ENCODE results near the gene ATOH8. TPM values are rescaled to one million over a fixed set of nuclear protein-coding genes. Genes with fewer than 3 reads are reported as not detected.

Gene ATOH8
- total RNA-seq, 1 experiment from 2014 or later: 0.20 TPM

GRCh38 chr2:85797263-85797660, 43.5 kb downstream of the ATOH8 start:
- no peak overlapping the region for H3K18ac ChIP-seq (ENCODE audit: insufficient read length, low read depth, low read length)
- no peak overlapping the region for H4K8ac ChIP-seq (replicated peaks; ENCODE audit: insufficient read length, low read depth, low read length)
- no peak overlapping the region for H2BK20ac ChIP-seq (ENCODE audit: low read depth, low read length, poor library complexity, severe bottlenecking)
- no peak overlapping the region for H4K91ac ChIP-seq (ENCODE audit: insufficient read length, low read depth, low read length)
- H4K20me1 ChIP-seq (ENCODE audit: control insufficient read depth, insufficient read depth, insufficient read length): no peaks in the 10 kb centered on the region
- no peaks in the 10 kb centered on the region for H3K79me2 ChIP-seq (ENCODE audit: insufficient read depth, low read length)
- no peaks in the 10 kb centered on the region for H3K23me2 ChIP-seq (ENCODE audit: insufficient read length, low read depth, low read length, poor library complexity, severe bottlenecking)
- H3K79me1 ChIP-seq (ENCODE audit: insufficient read depth, low read depth, low read length, poor library complexity, severe bottlenecking): no peaks in the 10 kb centered on the region
- no peak overlapping the region for H2BK12ac ChIP-seq (ENCODE audit: insufficient read length, low read depth, low read length)
- peaks cover 33% of the 10 kb centered on the region for H3K27me3 Mint-ChIP-seq (ENCODE audit: low read depth)
- H2AK5ac ChIP-seq (ENCODE audit: insufficient read length, low read length): no peak overlapping the region
- WGBS (ENCODE audit: extremely low coverage, insufficient read length, low lambda C conversion rate): no CpG with 5 or more reads among the region's 13 CpGs
- no peak overlapping the region for H2BK120ac ChIP-seq (ENCODE audit: low read depth, low read length, poor library complexity, severe bottlenecking)
- H3K9ac ChIP-seq (ENCODE audit: extremely low read depth, insufficient read length, low read length): no peak overlapping the region
- no peak overlapping the region; a peak in 1 of 7 replicates for H3K27ac Mint-ChIP-seq
- H3K9me3 Mint-ChIP-seq: peaks cover 0 to 4% of the 10 kb centered on the region in 2 experiments; a peak in 1 of 5 replicates
- no peak overlapping the region for H3K14ac ChIP-seq (ENCODE audit: insufficient read depth, low read length)
- TF ChIP-seq, protein P1, sequence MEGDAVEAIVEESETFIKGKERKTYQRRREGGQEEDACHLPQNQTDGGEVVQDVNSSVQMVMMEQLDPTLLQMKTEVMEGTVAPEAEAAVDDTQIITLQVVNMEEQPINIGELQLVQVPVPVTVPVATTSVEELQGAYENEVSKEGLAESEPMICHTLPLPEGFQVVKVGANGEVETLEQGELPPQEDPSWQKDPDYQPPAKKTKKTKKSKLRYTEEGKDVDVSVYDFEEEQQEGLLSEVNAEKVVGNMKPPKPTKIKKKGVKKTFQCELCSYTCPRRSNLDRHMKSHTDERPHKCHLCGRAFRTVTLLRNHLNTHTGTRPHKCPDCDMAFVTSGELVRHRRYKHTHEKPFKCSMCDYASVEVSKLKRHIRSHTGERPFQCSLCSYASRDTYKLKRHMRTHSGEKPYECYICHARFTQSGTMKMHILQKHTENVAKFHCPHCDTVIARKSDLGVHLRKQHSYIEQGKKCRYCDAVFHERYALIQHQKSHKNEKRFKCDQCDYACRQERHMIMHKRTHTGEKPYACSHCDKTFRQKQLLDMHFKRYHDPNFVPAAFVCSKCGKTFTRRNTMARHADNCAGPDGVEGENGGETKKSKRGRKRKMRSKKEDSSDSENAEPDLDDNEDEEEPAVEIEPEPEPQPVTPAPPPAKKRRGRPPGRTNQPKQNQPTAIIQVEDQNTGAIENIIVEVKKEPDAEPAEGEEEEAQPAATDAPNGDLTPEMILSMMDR (conservative IDR thresholded peaks at IDR 0.05): no peak
- H3K4ac ChIP-seq (ENCODE audit: low read depth, low read length): no peak overlapping the region
- no peaks in the 10 kb centered on the region; the same call in 1 of the 2 replicates for H3K27me3 ChIP-seq (ENCODE audit: insufficient read depth, low read length)
- H3K9me3 ChIP-seq (ENCODE audit: control insufficient read depth, low read depth, low read length): no peaks in the 10 kb centered on the region
- no peak overlapping the region for H3K4me2 ChIP-seq (ENCODE audit: insufficient read depth, insufficient read length, low read length)
- H3K4me3 Mint-ChIP-seq: no peak overlapping the region; a peak in 1 of 5 replicates
- no peak overlapping the region for H4K5ac ChIP-seq (ENCODE audit: insufficient read length, low read depth, low read length)
- no peak overlapping the region for H3K56ac ChIP-seq (ENCODE audit: insufficient read length, low read depth, low read length)
- no peak overlapping the region for H2BK5ac ChIP-seq (ENCODE audit: insufficient read length, low read length)
- no peak overlapping the region for H2BK15ac ChIP-seq (ENCODE audit: low read depth, low read length)
- H3K36me3 Mint-ChIP-seq (ENCODE audit: insufficient read depth in 1 of 3, low read depth in 3 of 3): no peaks in the 10 kb centered on the region; a peak in 1 of 7 replicates
- no peak overlapping the region for H3K23ac ChIP-seq (ENCODE audit: insufficient read length, low read depth, low read length)
- no peak overlapping the region for H2AFZ ChIP-seq (ENCODE audit: low read length)
- no peak overlapping the region for H3T11ph ChIP-seq (ENCODE audit: low read length)
- H3K4me1 ChIP-seq (ENCODE audit: insufficient read depth, low read length): no peaks in the 10 kb centered on the region
- no peak overlapping the region for H3K27ac ChIP-seq (ENCODE audit: insufficient read length, low read depth, low read length)
- DNase-seq: no peak
- peaks cover 4 to 9% of the 10 kb centered on the region in 2 experiments; a peak in 3 of 4 replicates for H3K4me1 Mint-ChIP-seq
